Measurements from ENCODE around the gene SLC27A2.
"Not testable (repeated sequence)": the region's sequence is repeated elsewhere in the genome, so short reads cannot be mapped to it uniquely, and the experiment has no call there.

SLC27A2 gene

GRCh38 chr15:50164458-50164857 is 17.5 kb upstream of the SLC27A2 start:
- no peak for DNase-seq

- no peak for DNase-seq
Measured at GRCh38 chr15:50166216-50166615, 15.8 kb upstream of the SLC27A2 start.

- no peak for DNase-seq
Measured at GRCh38 chr15:50167110-50167509, 14.9 kb upstream of the SLC27A2 start.

- no peak for DNase-seq
Measured at GRCh38 chr15:50168379-50168778, 13.6 kb upstream of the SLC27A2 start.

GRCh38 chr15:50168783-50169411 is 13.1 kb upstream of the SLC27A2 start:
- DNase-seq, result no peak

- DNase-seq, result not testable (repeated sequence)
Measured at GRCh38 chr15:50172360-50172895, 9.6 kb upstream of the SLC27A2 start.

- DNase-seq, result no peak
Measured at GRCh38 chr15:50176869-50177268, 5.1 kb upstream of the SLC27A2 start.

- DNase-seq, result no peak
Measured at GRCh38 chr15:50180091-50180490, 1.9 kb upstream of the SLC27A2 start.

GRCh38 chr15:50180582-50180981 is 1.4 kb upstream of the SLC27A2 start:
- DNase-seq, result no peak

- DNase-seq, result no peak
Measured at GRCh38 chr15:50181201-50181968, 611 bp upstream of the SLC27A2 start.

GRCh38 chr15:50182219-50183013 is 420 bp downstream of the SLC27A2 start:
- no peak for DNase-seq

GRCh38 chr15:50183112-50183794 is 1.3 kb downstream of the SLC27A2 start:
- DNase-seq, result no peak

- DNase-seq, result no peak
Measured at GRCh38 chr15:50184863-50185504, 3.0 kb downstream of the SLC27A2 start.

- DNase-seq, result no peak
Measured at GRCh38 chr15:50186090-50186489, 4.1 kb downstream of the SLC27A2 start.

- no peak for DNase-seq
Measured at GRCh38 chr15:50186752-50187151, 4.8 kb downstream of the SLC27A2 start.

GRCh38 chr15:50187525-50187924 is 5.5 kb downstream of the SLC27A2 start:
- DNase-seq, result no peak

GRCh38 chr15:50187997-50188396 is 6.0 kb downstream of the SLC27A2 start:
- DNase-seq, result no peak

GRCh38 chr15:50188793-50189192 is 6.8 kb downstream of the SLC27A2 start:
- DNase-seq, result not testable (repeated sequence)

- DNase-seq, result no peak
Measured at GRCh38 chr15:50189633-50190032, 7.6 kb downstream of the SLC27A2 start.

- DNase-seq, result no peak
Measured at GRCh38 chr15:50190166-50190570, 8.2 kb downstream of the SLC27A2 start.

- no peak for DNase-seq
Measured at GRCh38 chr15:50190723-50191122, 8.7 kb downstream of the SLC27A2 start.

- DNase-seq, result no peak
Measured at GRCh38 chr15:50192164-50192563, 10.2 kb downstream of the SLC27A2 start.

Measured in NCI-H2029 treated with DMSO at 0.1 percent for 48 hours (cell line).